ENCODE results near the gene ZNF263. TPM values are rescaled to one million over a fixed set of nuclear protein-coding genes. Genes with fewer than 3 reads are reported as not detected.

Gene ZNF263
- total and polyA plus RNA-seq, 9 of the 15 experiments (the other 6 are each of a cell fraction or from before 2014, with no cell fraction given): 4.6 to 48.3 (median 31.8) TPM

DNA sequence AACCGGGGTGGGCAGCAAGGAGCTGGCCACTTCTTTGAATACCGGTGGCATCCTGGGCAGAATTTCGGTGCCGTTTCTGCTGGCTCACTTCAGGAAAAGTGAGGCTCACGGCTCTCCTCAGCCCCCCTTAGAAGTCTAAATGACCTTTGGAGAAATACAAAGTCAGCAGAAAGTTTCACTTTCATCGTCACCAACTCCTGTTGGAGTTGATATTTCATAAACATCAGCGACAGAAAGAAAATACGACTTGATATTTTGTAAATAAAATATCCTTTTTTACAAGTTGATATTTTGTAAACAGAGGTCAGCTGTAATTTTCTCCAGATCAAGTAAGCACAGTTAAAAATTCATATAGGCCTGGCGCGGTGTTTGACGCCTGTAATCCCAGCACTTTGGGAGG lies 22.8 kb downstream of the ZNF263 start (continued):
- TF ChIP-seq MEF2A (IDR thresholded peaks at IDR 0.05; ENCODE audit: control insufficient read depth, low read depth, low read length) (no peak), CHD4 (IDR thresholded peaks at IDR 0.05; ENCODE audit: insufficient read depth, insufficient replicate concordance, low read depth, low read length, poor library complexity, severe bottlenecking) (no peak), ZNF143 (CRISPR knock-in tag; IDR thresholded peaks at IDR 0.05) (no peak), SLC30A9 (CRISPR knock-in tag; IDR thresholded peaks at IDR 0.05) (no peak), ETV6 (IDR thresholded peaks at IDR 0.05; ENCODE audit: borderline replicate concordance in 1 of 2, low read depth in 2 of 2, low read length in 1 of 2) (no peak), ETV6 (CRISPR knock-in tag; IDR thresholded peaks at IDR 0.05; ENCODE audit: borderline replicate concordance) (no peak), TAL1 (IDR thresholded peaks at IDR 0.05) (no peak), ETV1 (tag; conservative IDR thresholded peaks at IDR 0.05; ENCODE audit: low read depth) (no peak), LEF1 (IDR thresholded peaks at IDR 0.05) (no peak), ZFX (CRISPR knock-in tag; IDR thresholded peaks at IDR 0.05) (no peak), RB1 (IDR thresholded peaks at IDR 0.05; ENCODE audit: low read depth) (no peak), ZNF134 (CRISPR knock-in tag; conservative IDR thresholded peaks at IDR 0.05) (no peak), MCM3 (IDR thresholded peaks at IDR 0.05) (no peak), FOSL1 (tag; conservative IDR thresholded peaks at IDR 0.05) (no peak), GABPB2 (CRISPR knock-in tag; conservative IDR thresholded peaks at IDR 0.05) (no peak), ZKSCAN1 (IDR thresholded peaks at IDR 0.05; ENCODE audit: low read depth, low read length) (no peak), FOXK1 (CRISPR knock-in tag; IDR thresholded peaks at IDR 0.05; ENCODE audit: borderline replicate concordance) (0 out of 2 replicates have a peak, but pooled peaks have one; percentile 1), JUN (IDR thresholded peaks at IDR 0.05; ENCODE audit: borderline replicate concordance, low read depth, low read length) (no peak), JUN (CRISPR knock-in tag; IDR thresholded peaks at IDR 0.05; ENCODE audit: borderline replicate concordance) (no peak), MAFF (IDR thresholded peaks at IDR 0.05; ENCODE audit: low read length) (peak; percentile 71), POLR2AphosphoS2 (IDR thresholded peaks at IDR 0.05; ENCODE audit: low read length) (no peak), ARNT (IDR thresholded peaks at IDR 0.05) (no peak)
- TF ChIP-seq, protein P1, sequence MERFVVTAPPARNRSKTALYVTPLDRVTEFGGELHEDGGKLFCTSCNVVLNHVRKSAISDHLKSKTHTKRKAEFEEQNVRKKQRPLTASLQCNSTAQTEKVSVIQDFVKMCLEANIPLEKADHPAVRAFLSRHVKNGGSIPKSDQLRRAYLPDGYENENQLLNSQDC (CRISPR knock-in tag; IDR thresholded peaks at IDR 0.05): no peak
- TF ChIP-seq, protein P2, sequence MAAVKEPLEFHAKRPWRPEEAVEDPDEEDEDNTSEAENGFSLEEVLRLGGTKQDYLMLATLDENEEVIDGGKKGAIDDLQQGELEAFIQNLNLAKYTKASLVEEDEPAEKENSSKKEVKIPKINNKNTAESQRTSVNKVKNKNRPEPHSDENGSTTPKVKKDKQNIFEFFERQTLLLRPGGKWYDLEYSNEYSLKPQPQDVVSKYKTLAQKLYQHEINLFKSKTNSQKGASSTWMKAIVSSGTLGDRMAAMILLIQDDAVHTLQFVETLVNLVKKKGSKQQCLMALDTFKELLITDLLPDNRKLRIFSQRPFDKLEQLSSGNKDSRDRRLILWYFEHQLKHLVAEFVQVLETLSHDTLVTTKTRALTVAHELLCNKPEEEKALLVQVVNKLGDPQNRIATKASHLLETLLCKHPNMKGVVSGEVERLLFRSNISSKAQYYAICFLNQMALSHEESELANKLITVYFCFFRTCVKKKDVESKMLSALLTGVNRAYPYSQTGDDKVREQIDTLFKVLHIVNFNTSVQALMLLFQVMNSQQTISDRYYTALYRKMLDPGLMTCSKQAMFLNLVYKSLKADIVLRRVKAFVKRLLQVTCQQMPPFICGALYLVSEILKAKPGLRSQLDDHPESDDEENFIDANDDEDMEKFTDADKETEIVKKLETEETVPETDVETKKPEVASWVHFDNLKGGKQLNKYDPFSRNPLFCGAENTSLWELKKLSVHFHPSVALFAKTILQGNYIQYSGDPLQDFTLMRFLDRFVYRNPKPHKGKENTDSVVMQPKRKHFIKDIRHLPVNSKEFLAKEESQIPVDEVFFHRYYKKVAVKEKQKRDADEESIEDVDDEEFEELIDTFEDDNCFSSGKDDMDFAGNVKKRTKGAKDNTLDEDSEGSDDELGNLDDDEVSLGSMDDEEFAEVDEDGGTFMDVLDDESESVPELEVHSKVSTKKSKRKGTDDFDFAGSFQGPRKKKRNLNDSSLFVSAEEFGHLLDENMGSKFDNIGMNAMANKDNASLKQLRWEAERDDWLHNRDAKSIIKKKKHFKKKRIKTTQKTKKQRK (IDR thresholded peaks at IDR 0.05; ENCODE audit: borderline replicate concordance, low read depth, low read length): no peak
- TF ChIP-seq, protein P3, sequence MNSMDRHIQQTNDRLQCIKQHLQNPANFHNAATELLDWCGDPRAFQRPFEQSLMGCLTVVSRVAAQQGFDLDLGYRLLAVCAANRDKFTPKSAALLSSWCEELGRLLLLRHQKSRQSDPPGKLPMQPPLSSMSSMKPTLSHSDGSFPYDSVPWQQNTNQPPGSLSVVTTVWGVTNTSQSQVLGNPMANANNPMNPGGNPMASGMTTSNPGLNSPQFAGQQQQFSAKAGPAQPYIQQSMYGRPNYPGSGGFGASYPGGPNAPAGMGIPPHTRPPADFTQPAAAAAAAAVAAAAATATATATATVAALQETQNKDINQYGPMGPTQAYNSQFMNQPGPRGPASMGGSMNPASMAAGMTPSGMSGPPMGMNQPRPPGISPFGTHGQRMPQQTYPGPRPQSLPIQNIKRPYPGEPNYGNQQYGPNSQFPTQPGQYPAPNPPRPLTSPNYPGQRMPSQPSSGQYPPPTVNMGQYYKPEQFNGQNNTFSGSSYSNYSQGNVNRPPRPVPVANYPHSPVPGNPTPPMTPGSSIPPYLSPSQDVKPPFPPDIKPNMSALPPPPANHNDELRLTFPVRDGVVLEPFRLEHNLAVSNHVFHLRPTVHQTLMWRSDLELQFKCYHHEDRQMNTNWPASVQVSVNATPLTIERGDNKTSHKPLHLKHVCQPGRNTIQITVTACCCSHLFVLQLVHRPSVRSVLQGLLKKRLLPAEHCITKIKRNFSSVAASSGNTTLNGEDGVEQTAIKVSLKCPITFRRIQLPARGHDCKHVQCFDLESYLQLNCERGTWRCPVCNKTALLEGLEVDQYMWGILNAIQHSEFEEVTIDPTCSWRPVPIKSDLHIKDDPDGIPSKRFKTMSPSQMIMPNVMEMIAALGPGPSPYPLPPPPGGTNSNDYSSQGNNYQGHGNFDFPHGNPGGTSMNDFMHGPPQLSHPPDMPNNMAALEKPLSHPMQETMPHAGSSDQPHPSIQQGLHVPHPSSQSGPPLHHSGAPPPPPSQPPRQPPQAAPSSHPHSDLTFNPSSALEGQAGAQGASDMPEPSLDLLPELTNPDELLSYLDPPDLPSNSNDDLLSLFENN (IDR thresholded peaks at IDR 0.05; ENCODE audit: low read depth in 2 of 2, low read length in 2 of 2): no peak
